SU-DHL-6 (cell line): ENCODE measurements around the gene THEMIS.

Experiments used
- CTCF ChIP-seq: fragments of 200-600 bp; sonication (generic); IDR thresholded peaks from one replicate; pipeline ENCODE4 v1.5.1; 2017; ENCODE audit warnings: antibody characterized with exemption, mild to moderate bottlenecking, low read length, moderate library complexity; ENCODE audit not compliant: insufficient read depth, poor library complexity, severe bottlenecking
- EZH2phosphoT487 ChIP-seq: fragments of 200-600 bp; sonication (generic), shearing (Covaris generic); conservative IDR thresholded peaks from 2 replicates; pipeline ENCODE4 v1.6.1; 2018; ENCODE audit warnings: mild to moderate bottlenecking, antibody characterized with exemption, low read length, moderate library complexity, mixed read lengths

GRCh38 chr6:127727260-127727953 is 173.5 kb downstream of the THEMIS start:
- TF ChIP-seq CTCF (no peak), EZH2phosphoT487 (no peak)
